Keratinocyte (primary cell): ENCODE measurements around the gene PRR23A. TPM values are rescaled to one million over a fixed set of nuclear protein-coding genes. Genes with fewer than 3 reads are reported as not detected.

Experiments used
- DNase-seq: peaks from one replicate; pipeline ENCODE4 v3.0.0-alpha.2; 2011; ENCODE audit warnings: low read depth, missing footprints, low spot score
- FAIRE-seq: peaks from 2 replicates; lab custom pipeline; 2011; peaks lifted over from hg19 to GRCh38; lab: Jason Lieb, UNC
- H2AFZ ChIP-seq: 2 replicates; pipeline ENCODE4 v1.6.0; 2012; ENCODE audit warnings: low read length, control low read depth, inconsistent platforms; ENCODE audit not compliant: control insufficient read depth
- H3K27ac ChIP-seq: 2 replicates; pipeline ENCODE4 v1.5.1; 2011; ENCODE audit warnings: low read length; ENCODE audit not compliant: control insufficient read depth, insufficient read depth
- H3K27me3 ChIP-seq: 3 replicates; pipeline ENCODE4 v1.6.0; 2011; ENCODE audit warnings: low read length; ENCODE audit not compliant: control insufficient read depth, insufficient read depth; ENCODE audit errors: extremely low read depth
- H3K36me3 ChIP-seq, 2 experiments: 2 replicates in 1 of 2; 3 replicates in 1 of 2; pipeline ENCODE4 v1.5.1; 2011; ENCODE audit warnings: low read length in 2 of 2, mild to moderate bottlenecking in 1 of 2; ENCODE audit not compliant: control insufficient read depth in 2 of 2, insufficient read depth in 2 of 2; ENCODE audit errors: extremely low read depth in 1 of 2
- H3K4me1 ChIP-seq: 3 replicates; pipeline ENCODE4 v1.5.1; 2011; ENCODE audit warnings: low read length; ENCODE audit not compliant: control insufficient read depth, insufficient read depth; ENCODE audit errors: extremely low read depth
- H3K4me2 ChIP-seq: 3 replicates; pipeline ENCODE4 v1.6.0; 2011; ENCODE audit warnings: low read depth, low read length; ENCODE audit not compliant: control insufficient read depth, insufficient read depth; ENCODE audit errors: extremely low read depth
- H3K4me3 ChIP-seq, 3 experiments: fragments of 200-600 bp in 1 of 3; sonication (generic) in 1 of 3; 2 replicates in 2 of 3; 3 replicates in 1 of 3; pipeline ENCODE4 v1.5.1; 2011 to 2016; ENCODE audit warnings: low read length in 3 of 3, mild to moderate bottlenecking in 3 of 3, control low read depth in 2 of 3, inconsistent platforms in 1 of 3, low read depth in 1 of 3, mixed read lengths in 1 of 3, mixed run types in 1 of 3, moderate library complexity in 1 of 3; ENCODE audit not compliant: control insufficient read depth in 2 of 3, insufficient read depth in 2 of 3; ENCODE audit errors: extremely low read depth in 1 of 3
- H3K79me2 ChIP-seq: 2 replicates; pipeline ENCODE4 v1.6.0; 2012; ENCODE audit warnings: low read length; ENCODE audit not compliant: control insufficient read depth, insufficient read depth
- H3K9ac ChIP-seq: 3 replicates; pipeline ENCODE4 v1.6.0; 2011; ENCODE audit warnings: low read length; ENCODE audit not compliant: control insufficient read depth, insufficient read depth; ENCODE audit errors: extremely low read depth
- H3K9me1 ChIP-seq: 3 replicates; pipeline ENCODE4 v1.6.0; 2011; ENCODE audit warnings: low read length; ENCODE audit not compliant: control insufficient read depth, insufficient read depth; ENCODE audit errors: extremely low read depth
- H3K9me3 ChIP-seq: 2 replicates; pipeline ENCODE4 v1.5.1; 2012; ENCODE audit warnings: low read depth, low read length; ENCODE audit not compliant: control insufficient read depth
- H4K20me1 ChIP-seq: 3 replicates; pipeline ENCODE4 v1.6.0; 2011; ENCODE audit warnings: low read length; ENCODE audit not compliant: control insufficient read depth, insufficient read depth; ENCODE audit errors: extremely low read depth
- EZH2 ChIP-seq: IDR thresholded peaks from one replicate; pipeline ENCODE4 v1.6.1; 2012; ENCODE audit warnings: inconsistent platforms, mild to moderate bottlenecking, low read length, moderate library complexity
- dilution Hi-C: fragments of 300-500 bp; cut with MboI; formaldehyde crosslinking; loops from one replicate; pipeline ENCODE4 v1.7.0; 2020; ENCODE audit warnings: low sequenced_read_pairs; ENCODE audit not compliant: extremely low pct_ligation_motif_present
- polyA plus RNA-seq, 5 experiments: library from polyadenylated mRNA; depleted of rRNA in 3 of 5; stranded (reverse) in 3 of 5; stranded (forward) in 1 of 5; unstranded in 1 of 5; fragments of >200 nt; gene quantifications; 1 replicate in 1 of 5; 2 replicates in 3 of 5; 3 replicates in 1 of 5; pipeline versions ENCODE4 v1.2.1 to v1.2.3, GENCODE V29; 2011 to 2012; ENCODE audit warnings: missing spikeins in 2 of 5, low read depth in 1 of 5, low replicate concordance in 1 of 5
- TF ChIP-seq, protein P1 (sequence below), 3 experiments: IDR thresholded peaks in 1 of 3; conservative IDR thresholded peaks in 1 of 3; optimal IDR thresholded peaks in 1 of 3; 2 replicates in 2 of 3; 3 replicates in 1 of 3; pipeline versions ENCODE3 to v1.5.1; 2011; ENCODE audit warnings: low read length in 3 of 3, mild to moderate bottlenecking in 3 of 3, moderate library complexity in 2 of 3, control low read depth in 1 of 3, inconsistent platforms in 1 of 3; ENCODE audit not compliant: insufficient read depth in 2 of 3; ENCODE audit errors: extremely low read depth in 1 of 3

The PRR23A gene
- polyA plus RNA-seq, 1 donor (not counting 4 experiments of a cell fraction or from before 2014, with no cell fraction given), result not detected

DNA sequence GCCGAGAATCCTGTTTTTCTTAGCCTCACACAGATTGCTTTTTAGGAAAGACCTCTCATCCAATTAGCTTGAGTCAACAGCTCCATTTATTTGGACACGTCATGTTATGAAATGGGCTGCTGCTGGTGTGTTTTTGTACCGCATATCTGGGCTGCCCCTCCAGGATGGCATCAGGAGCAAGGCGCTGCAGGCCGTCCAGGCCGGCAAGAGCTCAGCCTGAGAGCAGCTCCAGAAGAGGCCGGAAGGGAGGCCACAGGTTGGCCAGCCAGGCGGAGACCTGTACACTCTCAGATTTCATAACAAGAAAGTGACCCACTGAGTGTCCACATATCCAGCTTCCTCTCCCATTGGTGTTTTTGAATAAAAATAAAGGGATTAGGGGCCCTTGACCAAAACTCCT lies 30.7 kb downstream of the PRR23A start:
- Histone ChIP-seq H3K4me2 (no peak overlapping the region), H3K4me1 (no peaks in the 10 kb centered on the region), H3K36me3 (no peaks in the 10 kb centered on the region), H3K27me3 (no peaks in the 10 kb centered on the region), H2AFZ (no peak overlapping the region), H3K9me3 (no peaks in the 10 kb centered on the region), H3K9ac (no peak overlapping the region), H3K79me2 (no peaks in the 10 kb centered on the region), H3K9me1 (no peaks in the 10 kb centered on the region), H3K27ac (no peak overlapping the region), H3K4me3 (no peak overlapping the region), H4K20me1 (no peaks in the 10 kb centered on the region)
- FAIRE-seq, result no peak
- DNase-seq, result no peak
- TF ChIP-seq, protein P1, sequence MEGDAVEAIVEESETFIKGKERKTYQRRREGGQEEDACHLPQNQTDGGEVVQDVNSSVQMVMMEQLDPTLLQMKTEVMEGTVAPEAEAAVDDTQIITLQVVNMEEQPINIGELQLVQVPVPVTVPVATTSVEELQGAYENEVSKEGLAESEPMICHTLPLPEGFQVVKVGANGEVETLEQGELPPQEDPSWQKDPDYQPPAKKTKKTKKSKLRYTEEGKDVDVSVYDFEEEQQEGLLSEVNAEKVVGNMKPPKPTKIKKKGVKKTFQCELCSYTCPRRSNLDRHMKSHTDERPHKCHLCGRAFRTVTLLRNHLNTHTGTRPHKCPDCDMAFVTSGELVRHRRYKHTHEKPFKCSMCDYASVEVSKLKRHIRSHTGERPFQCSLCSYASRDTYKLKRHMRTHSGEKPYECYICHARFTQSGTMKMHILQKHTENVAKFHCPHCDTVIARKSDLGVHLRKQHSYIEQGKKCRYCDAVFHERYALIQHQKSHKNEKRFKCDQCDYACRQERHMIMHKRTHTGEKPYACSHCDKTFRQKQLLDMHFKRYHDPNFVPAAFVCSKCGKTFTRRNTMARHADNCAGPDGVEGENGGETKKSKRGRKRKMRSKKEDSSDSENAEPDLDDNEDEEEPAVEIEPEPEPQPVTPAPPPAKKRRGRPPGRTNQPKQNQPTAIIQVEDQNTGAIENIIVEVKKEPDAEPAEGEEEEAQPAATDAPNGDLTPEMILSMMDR (optimal IDR thresholded peaks at IDR 0.05 in 1 of 3, IDR thresholded peaks at IDR 0.05 in 1 of 3, conservative IDR thresholded peaks at IDR 0.05 in 1 of 3; ENCODE audit: extremely low read depth in 1 of 3, insufficient read depth in 2 of 3, low read length in 3 of 3), result no peak
- no peak for TF ChIP-seq EZH2
- dilution Hi-C loops, result no loop called here

DNA sequence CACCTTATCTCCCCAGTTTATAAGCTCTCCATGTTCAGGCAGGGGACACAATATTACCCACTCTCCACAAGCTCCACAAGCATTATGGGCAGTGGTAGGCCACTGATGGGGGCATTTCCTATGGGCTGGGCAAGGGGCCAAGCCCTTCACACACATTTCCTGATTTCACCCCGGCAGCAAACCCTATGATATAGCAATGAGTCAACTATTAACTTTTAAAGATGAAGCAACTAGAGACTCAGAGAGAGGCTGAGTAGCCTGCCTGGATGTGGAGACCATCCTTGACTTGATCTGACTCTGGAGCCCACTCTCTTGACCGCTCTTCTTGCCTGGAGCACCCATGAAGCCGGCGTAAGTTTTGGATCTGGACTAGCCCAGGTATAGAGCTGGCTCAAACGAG lies 31.6 kb downstream of the PRR23A start:
- dilution Hi-C loops, result no loop called here
- TF ChIP-seq, protein P1 (optimal IDR thresholded peaks at IDR 0.05 in 1 of 3, IDR thresholded peaks at IDR 0.05 in 1 of 3, conservative IDR thresholded peaks at IDR 0.05 in 1 of 3; ENCODE audit: extremely low read depth in 1 of 3, insufficient read depth in 2 of 3, low read length in 3 of 3), result no peak
- TF ChIP-seq EZH2, result no peak
- Histone ChIP-seq H3K9ac (no peak overlapping the region), H3K4me3 (no peak overlapping the region), H4K20me1 (no peaks in the 10 kb centered on the region), H3K4me1 (no peaks in the 10 kb centered on the region), H3K27me3 (no peaks in the 10 kb centered on the region), H3K9me3 (no peaks in the 10 kb centered on the region), H3K79me2 (no peaks in the 10 kb centered on the region), H3K4me2 (no peak overlapping the region), H3K9me1 (no peaks in the 10 kb centered on the region), H3K36me3 (no peaks in the 10 kb centered on the region), H3K27ac (no peak overlapping the region), H2AFZ (no peak overlapping the region)
- no peak for DNase-seq
- no peak for FAIRE-seq
